NCI-H1092 (cell line): ENCODE measurements around the gene CDYL.
"Not testable (repeated sequence)": the region's sequence is repeated elsewhere in the genome, so short reads cannot be mapped to it uniquely, and the experiment has no call there.

Source experiments
- DNase-seq: peaks from one replicate; lab custom pipeline; 2025; lab: John Stamatoyannopoulos, UW

The CDYL gene

GRCh38 chr6:5004373-5005037, 228.3 kb downstream of the CDYL start:
- DNase-seq: no peak

- DNase-seq: not testable (repeated sequence)
Measured at GRCh38 chr6:5005038-5005433, 228.8 kb downstream of the CDYL start.
